HG02798 (cell line): ENCODE results near the gene HSD17B14.
"Not testable (repeated sequence)": the region's sequence is repeated elsewhere in the genome, so short reads cannot be mapped to it uniquely, and the experiment has no call there.

Experiments
- ATAC-seq: cut with Tn5 transposase; IDR thresholded peaks from one replicate; pipeline ENCODE4 v1.9.1; 2021; ENCODE audit warnings: mild to moderate bottlenecking; ENCODE audit not compliant: unreplicated experiment, poor library complexity

The HSD17B14 gene

DNA sequence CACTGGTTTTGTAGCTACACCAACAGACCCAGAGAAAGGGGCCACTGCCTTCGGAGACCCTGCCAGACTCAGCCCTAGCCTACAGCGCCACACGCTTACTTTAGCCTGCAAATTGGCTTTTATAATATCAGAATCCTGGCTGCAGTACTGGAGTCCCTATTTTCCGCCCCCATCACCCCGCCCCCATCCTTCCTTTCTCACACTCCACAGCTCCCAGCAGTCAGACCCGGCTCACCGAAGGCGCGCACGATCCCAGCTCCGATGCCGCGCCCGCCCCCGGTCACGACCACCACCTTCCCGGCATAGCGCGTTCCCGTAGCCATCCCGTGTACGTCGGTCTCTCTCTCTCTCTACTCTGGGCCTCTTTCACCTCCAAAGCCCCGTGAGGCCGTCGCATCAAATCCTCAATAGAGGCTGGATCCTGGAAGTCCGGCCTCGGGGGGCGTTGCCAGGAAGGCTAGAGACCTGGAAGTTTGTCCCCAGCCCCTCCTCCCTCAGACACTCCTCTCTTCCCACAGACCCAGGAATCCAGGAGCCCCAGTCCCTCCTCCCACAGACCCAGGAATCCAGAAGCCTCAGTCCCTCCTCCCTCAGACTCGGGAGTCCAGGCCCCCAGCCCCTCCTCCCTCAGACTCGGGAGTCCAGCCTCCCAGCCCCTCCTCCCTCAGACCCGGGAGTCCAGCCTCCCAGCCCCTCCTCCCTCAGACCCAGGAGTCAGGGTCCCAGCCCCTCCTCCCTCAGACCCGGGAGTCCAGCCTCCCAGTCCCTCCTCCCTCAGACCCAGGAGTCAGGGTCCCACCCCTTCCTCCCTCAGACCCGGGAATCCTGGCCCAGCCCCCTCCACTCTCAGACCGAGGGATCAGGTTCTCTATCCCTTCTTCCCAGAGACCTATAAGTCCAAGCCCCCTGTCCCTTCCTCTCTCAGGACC, at the start of gene HSD17B14:
Gene HSD17B14, minus strand, starts transcription at position 403 of the 929 bp plus-strand sequence. Its CDS starts 80 bp downstream, at position 323.
- ATAC-seq = no peak

DNA sequence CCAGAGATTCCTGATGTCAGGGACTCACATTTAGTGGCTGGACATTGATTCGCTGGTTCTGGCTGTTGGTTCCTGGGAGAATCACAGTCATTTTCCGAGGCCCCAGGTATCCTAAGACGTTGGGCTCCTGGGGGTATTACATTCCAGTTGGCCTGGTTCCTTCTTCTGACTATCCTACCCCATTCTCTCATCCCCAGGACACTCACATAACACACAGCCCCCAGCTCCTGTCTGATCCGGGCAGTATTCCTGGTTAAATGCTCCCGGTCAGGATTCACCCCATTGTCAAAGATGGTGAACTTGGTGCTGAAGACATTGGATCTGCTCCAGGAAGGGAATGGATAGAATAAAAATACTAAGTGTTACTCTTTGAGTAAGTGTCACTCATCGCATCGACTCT, 47.4 kb upstream of the HSD17B14 start:
- ATAC-seq = no peak

DNA sequence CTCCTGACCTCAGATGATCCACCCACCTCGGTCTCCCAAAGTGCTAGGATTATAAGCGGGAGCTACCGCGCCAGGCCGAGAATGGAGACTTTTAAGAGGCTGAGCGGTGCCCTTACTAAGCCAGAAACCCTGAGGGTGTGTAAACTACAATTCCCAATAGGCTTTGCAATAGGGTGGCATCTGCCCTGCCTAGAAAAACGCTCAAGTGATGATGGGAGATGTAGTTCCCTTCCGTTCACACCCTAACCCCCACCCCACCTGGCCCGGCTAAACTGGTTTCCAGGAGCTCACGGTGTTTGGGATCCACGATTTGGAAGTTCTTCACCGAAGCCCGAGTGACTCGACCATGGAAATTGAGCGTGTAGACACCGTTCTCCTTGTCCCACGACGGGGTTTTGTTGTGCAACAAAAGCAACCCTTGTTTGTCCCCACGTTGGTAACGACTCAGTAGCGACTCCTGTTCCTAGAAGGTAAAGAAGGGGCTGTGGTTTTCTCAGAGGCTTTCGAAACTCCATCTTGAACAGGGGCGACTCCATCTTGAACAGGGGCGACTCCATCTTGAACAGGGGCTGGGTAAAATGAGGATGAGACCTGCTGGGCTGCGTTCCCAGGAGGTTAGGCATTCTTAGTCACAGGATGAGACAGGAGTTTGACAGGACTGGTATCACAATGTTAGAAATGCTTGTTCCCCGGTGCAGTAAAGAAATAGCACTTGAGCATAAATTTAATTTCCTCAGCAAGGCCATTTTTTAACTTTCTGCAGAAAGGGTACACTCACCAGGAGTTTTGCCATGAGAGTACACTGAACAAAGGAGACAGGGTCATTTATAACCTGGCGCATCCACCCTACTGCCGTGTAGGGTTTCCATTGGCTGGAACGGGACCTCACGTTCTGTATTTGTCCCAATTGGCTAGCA, 45.7 kb upstream of the HSD17B14 start:
- no peak for ATAC-seq

DNA sequence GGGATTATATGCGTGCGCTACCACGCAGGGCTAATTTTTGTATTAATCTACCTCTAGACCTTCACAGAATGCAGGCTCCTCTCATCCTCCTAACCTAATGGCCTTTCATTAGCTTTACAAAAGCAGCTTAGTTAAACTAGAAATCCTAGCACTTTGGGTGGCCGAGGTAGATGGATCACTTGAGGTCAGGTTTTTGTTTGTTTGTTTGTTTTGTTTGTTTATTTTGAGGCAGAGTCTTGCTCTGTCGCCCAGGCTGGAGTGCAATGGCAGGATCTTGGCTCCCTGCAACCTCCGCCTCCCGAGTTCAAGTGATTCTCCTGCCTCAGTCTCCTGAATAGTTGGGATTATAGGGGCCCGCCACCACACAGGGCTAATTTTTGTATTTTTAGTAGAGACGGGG, 43.4 kb upstream of the HSD17B14 start:
- ATAC-seq = not testable (repeated sequence)

DNA sequence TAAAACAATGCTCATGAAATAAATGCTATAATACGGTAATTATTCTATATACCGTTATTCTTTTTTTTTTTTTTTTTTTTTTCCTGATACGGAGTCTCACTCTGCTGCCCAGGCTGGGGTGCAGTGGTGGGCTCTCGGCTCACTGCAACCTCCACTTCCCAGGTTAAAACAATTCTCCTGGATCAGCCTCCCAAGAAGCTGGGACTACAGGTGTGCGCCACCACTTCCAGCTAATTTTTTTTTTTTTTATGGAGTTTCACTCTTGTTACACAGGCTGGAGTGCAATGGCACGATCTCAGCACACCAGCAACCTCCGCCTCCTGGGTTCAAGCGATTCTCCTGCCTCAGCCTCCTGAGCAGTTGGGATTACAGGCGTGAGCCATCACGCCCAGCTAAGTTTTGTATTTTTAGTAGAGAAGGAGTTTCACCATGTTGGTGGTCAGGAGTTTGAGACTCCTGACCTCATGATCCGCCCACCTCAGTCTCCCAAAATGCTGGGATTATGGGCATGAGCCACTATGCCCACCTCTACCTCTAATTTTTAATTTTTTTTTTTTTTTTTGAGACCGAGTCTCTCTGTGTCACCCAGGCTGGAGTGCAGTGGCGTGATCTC, 42.8 kb upstream of the HSD17B14 start:
- ATAC-seq = no peak

DNA sequence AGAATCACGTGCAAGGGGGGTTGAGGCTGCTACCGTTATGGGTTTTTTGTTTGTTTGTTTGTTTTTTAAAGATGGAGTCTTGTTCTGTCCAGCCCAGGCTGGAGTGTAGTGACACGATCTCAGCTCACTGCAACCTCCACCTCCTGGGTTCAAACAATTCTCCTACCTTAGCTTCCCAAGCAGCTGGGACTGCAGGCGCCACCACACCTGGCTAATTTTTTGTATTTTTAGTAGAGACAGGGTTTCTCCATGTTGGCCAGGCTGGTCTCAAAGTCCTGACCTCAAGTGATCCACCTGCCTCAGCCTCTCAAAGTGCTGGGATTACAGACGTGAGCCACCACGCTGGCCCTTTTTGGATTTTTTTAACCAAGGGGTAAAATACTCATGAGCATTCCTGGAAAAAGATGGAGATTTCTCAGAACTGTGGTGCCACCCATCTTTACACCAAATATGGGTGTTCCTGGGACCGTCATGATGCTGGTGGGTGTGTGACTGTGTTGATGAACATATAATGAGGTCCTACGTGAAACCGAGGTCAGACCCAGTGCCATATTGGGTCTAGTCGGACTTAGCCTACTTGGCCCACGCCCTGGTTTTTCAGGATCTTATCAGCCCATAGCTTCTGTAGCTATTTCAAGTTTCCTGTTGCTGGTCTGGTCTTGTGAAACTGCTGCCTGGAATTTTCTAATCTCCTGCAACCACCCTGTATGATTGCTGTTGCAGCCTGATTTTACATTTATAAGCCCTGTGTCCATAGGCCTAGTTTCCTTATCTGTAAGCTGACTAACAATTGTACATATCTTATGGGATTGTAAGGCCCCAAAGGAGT, 42.1 kb upstream of the HSD17B14 start:
- ATAC-seq = no peak

DNA sequence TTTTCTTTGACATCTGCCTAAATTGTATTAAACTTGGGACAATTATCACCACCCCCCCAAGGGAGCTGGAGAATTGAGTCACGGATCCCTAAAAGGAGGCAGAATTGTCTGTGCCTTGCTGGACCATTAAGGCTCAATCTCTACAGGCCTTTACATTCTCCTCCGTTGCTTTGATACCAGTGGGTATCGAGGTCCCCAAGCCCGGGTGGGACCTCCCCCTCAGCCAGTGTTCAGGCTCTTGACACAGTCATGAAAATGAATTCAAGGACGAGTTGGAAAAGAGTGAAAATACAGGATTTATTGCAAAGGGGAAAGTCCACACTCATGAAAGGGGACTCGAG, 41.5 kb upstream of the HSD17B14 start:
- ATAC-seq = no peak

DNA sequence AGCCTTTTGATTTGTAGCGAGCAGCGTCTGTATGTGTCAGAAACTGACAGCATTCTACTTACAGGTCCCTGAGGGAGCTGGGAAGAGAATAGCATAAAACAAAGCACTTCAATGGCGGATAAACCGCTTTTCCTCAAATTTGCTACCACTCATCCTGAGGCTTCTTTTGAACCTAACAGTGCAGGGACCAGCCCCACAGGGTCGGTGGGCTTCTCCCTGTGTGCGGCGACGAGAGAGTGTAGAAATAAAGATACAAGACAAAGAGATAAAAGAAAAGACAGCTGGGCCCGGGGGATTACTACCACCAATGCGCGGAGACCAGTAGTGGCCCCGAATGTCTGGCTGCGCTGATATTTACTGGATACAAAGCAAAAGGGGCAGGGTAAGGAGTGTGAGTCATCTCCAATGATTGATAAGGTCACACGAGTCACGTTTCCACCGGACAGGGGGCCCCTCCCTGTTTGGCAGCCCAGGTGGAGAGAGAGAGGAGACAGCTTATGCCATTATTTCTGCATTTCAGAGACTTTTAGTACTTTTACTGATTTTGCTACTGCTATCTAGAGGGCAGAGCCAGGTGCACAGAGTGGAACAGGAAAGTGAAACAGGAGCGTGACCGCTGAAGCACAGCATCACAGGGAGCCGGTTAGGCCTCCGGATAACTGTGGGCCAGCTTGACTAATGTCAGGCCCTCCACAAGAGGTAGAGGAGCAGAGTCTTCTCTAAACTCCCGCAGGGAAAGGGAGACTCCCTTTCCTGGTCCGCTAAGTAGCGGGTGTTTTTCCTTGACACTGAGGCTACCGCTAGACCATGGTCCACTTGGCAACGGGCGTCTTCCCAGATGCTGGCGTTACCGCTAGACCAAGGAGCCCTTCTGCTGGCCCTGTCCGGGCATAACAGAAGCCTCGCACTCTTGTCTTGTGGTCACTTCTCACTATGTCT, 40.0 kb upstream of the HSD17B14 start:
- ATAC-seq = not testable (repeated sequence)

DNA sequence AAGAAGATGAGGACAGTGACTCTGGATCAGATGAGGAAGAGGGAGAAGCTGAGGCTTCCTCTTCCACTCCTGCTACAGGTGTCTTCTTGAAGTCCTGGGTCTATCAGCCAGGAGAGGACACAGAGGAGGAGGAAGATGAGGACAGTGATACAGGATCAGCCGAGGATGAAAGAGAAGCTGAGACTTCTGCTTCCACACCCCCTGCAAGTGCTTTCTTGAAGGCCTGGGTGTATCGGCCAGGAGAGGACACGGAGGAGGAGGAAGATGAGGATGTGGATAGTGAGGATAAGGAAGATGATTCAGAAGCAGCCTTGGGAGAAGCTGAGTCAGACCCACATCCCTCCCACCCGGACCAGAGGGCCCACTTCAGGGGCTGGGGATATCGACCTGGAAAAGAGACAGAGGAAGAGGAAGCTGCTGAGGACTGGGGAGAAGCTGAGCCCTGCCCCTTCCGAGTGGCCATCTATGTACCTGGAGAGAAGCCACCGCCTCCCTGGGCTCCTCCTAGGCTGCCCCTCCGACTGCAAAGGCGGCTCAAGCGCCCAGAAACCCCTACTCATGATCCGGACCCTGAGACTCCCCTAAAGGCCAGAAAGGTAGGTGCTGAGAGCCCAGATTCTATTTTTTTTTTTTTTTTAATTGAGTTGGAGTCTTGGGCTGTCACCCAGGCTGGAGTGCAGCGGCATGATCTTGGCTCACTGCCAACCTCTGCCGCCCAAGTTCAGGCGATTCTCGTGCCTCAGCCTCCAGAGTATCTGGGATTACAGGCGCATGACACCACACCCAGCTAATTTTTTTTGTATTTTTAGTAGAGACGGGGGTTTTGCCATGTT, 38.2 kb upstream of the HSD17B14 start:
- ATAC-seq = no peak

DNA sequence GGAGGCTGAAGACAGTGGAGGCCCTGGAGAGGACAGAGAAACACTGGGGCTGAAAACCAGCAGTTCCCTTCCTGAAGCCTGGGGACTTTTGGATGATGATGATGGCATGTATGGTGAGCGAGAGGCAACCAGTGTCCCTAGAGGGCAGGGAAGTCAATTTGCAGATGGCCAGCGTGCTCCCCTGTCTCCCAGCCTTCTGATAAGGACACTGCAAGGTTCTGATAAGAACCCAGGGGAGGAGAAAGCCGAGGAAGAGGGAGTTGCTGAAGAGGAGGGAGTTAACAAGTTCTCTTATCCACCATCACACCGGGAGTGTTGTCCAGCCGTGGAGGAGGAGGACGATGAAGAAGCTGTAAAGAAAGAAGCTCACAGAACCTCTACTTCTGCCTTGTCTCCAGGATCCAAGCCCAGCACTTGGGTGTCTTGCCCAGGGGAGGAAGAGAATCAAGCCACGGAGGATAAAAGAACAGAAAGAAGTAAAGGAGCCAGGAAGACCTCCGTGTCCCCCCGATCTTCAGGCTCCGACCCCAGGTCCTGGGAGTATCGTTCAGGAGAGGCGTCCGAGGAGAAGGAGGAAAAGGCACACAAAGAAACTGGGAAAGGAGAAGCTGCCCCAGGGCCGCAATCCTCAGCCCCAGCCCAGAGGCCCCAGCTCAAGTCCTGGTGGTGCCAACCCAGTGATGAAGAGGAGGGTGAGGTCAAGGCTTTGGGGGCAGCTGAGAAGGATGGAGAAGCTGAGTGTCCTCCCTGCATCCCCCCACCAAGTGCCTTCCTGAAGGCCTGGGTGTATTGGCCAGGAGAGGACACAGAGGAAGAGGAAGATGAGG, 37.4 kb upstream of the HSD17B14 start:
- ATAC-seq = no peak

DNA sequence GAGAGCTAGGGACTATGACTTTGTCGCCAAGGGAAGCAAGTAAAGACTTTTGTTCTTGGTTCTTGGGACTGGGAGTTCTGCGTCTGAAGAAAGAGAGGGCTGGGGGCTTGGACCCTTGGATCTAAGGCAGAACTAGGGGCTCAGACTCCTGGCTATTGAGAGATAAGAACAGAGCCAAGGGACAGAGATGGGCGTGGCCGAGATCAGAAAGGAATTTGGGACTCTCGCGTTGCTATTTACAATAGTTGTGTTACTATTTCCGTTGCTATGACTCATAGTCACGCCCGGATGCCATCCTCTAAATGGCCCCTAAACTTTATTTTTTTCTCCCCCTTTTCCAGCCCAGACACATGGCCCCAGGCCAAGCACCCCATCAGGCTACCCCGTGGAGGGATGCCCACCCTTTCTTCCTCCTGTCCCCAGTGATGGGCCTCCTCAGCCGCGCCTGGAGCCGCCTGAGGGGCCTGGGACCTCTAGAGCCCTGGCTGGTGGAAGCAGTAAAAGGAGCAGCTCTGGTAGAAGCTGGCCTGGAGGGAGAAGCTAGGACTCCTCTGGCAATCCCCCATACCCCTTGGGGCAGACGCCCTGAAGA, 36.7 kb upstream of the HSD17B14 start:
- peak; percentile 22 for ATAC-seq

DNA sequence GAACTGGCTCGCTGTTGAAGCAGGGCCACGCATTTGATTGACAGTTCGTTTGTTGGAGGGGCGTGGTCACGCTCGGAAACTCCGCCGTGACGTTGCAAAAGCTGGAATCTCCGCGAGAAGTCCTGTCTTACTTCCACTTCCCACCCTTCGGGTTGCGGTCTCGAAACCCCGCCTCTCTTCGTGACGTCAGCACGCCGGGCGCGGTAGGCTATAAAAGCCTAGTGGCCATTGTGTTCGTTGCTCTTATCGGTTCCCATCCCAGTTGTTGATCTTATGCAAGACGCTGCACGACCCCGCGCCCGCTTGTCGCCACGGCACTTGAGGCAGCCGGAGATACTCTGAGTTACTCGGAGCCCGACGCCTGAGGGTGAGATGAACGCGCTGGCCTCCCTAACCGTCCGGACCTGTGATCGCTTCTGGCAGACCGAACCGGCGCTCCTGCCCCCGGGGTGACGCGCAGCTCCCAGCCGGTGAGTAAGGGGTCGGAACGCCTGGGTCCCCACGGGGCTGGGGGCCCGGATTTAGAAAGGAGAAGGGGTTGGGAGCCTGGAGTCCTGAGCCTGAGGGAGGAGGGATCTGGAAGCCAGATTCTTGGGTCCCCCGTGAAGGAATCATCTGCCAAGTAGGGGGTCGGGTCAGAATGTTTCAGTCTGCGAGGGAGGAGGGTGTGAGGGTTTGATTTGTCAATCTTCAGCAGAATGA, 36.0 kb upstream of the HSD17B14 start, which contains the start of gene PPP1R15A:
Gene PPP1R15A, plus strand, starts transcription at position 240 of the 702 bp plus-strand sequence. CDS start 813 bp downstream, outside the sequence.
- peak; percentile 64 for ATAC-seq

DNA sequence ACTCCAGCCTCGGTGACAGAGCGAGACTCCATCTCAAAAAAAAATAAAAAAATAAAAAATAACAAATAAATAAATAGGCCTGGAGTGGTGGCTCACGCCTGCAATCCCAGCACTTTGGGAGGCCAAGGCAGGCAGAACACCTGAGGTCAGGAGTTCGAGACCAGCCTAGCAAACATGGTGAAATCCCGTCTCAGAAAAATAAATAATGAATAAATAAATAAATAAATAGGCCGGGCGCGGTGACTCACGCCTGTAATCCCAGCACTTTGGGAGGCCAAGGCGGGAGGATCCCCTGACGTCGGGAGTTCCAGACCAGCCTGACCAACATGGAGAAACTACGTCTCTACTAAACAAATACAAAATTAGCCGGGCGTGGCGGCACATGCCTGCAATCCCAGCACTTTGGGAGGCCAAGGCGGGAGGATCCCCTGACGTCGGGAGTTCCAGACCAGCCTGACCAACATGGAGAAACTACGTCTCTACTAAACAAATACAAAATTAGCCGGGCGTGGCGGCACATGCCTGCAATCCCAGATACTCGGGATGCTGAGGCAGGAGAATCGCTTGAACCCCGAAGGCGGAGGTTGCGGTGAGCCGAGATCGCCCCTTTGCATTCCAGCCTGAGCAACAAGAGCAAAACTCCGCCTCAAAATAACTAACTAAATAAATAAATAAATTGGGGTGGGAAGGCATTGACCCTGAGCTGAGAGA, 35.3 kb upstream of the HSD17B14 start:
- ATAC-seq = not testable (repeated sequence)

DNA sequence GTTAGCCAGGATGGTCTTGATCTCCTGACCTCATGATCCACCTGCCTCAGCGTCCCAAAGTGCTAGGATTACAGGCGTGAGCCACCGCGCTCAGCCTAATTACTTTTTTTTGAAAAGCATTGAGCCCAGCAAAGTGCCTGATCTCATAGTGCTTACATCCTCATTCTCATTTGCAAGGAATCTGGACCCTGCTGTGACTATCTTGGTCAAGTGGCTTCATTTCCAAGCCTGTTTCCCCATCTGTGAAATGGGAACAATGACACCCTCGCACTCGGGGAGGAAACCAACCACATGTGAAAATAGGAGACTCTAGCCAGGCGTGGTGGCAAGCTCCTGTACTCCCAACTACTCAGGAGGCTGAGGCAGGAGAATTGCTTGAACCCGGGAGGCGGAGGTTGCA, 33.8 kb upstream of the HSD17B14 start:
- no peak for ATAC-seq

DNA sequence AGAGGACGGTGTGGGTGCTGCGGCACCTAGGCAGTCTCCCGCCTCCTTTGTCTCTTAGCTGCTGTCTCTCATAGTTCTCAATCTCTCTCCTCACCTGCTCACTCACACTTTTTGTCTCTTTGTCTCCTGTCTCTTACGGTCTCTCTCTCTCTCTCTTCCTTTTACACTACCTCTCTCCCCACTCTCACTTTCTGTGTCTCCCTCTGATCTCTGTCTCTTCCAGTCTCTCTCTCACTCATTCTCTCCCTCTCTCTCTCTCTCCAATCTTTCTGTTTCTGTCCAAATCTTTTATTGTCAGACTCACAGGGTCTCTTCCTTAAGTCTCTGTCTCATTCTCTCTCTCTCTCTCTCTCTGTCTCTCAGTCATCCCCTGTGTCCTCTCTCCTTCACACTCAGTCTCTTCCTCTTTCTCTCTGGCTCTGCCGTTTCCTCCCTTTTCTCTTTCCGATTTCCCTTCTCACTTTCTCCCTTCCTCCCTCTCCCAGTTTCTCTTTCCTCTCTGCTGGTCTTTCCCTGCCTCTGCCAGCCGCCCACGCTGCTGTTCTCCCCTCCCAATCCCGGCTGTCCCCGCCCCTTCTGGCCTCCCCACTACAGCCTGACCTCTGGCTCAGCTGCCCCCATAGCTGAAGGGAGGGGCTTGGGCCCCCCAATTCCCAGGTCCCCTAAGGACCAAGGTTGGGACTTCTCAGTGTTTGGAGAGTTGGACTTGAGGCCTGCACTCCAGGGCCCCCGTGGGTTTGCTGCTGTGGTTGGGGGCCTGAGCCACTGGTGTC, 32.0 kb upstream of the HSD17B14 start, which contains the start of gene PLEKHA4:
Gene PLEKHA4, minus strand, starts transcription at position 504 of the 773 bp plus-strand sequence. CDS start 997 bp downstream, outside the sequence.
- no peak for ATAC-seq
